GM12801 (cell line): ENCODE measurements around the gene INKA1.

ENCODE experiments used
- CTCF ChIP-seq: IDR thresholded peaks from one replicate; pipeline ENCODE4 v1.5.1; 2011; ENCODE audit warnings: control low read depth; ENCODE audit not compliant: insufficient read length; ENCODE audit errors: extremely low read depth

INKA1 gene

DNA sequence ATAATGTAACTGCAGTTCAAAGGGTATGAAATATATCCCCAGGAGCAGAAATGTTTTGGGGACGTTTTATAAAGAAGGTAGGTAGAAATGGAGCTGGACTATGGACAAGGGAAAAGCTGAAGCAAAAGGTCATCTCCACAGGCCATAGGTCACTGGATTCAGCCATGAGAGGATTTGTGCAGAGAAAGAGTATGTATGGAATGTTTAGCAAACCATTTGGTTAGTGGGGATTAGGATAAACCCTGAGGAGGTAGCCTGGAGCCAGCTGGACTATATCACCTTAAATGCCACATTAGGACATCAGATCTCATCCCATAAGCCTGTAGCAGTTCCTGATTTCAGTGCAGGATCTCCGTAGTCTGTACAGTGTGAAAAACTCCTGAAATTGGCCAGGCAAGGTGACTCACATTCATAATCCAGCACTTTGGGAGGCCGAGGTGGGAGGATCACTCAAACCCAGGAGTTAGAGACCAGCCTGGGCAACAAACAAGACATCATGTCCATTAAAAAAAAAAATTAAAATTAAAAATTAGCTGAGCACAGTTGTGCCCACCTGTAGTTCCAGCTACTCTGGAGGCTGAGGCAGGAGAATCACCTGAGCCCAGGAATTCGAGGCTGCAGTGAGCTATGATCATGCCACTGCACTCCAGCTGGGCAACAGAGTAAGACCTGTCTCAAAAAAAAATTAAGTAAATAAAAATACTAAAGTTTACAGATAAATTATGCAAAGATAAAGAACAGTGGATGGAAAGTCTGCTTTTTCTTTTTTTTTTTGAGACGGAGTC, 21.5 kb upstream of the INKA1 start:
- no peak for TF ChIP-seq CTCF

- no peak for TF ChIP-seq CTCF
These were observed 17.3 kb upstream of the INKA1 start for GRCh38 chr3:49785565-49786356.

- TF ChIP-seq CTCF: no peak
These were observed 16.5 kb upstream of the INKA1 start, which contains the start of gene IP6K1 for GRCh38 chr3:49786357-49787181. Gene IP6K1, minus strand, starts transcription at chr3:49786542. Its CDS starts 38,502 bp downstream, at chr3:49748040.

DNA sequence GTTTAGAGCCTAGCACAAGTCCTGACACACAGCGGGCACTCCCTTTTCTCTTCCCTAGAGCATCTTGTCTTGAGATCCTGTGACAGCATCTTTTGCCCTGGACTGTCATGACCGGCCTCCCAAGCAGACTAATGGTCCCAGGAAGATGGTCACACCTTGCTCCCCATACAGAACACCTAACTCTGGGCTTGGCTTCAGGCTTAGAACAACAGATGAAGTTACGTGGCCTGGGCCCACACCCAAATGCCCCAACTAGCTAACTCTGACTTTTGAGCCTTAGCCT, 15.9 kb upstream of the INKA1 start:
- no peak for TF ChIP-seq CTCF

- no peak for TF ChIP-seq CTCF
These were observed 15.5 kb upstream of the INKA1 start for GRCh38 chr3:49787536-49787935.

DNA sequence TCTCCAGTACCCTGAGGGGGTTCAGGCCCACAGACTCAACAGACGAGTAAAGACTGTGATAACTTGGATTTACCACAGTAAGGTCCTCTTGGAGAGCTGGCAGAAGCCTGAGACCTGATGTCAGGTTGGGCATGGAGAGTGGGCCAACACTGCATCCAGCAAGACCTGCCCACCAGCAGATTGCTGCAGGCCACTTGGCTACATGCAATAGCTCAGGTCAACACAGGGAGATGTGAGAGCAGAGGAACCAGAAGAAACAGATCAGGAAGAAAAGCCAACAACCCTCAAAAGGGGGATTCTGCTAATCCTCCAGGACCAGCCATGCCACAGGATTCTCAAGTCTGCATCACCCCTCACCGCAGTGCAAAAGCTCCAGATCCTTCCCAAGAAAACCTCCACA, 15.0 kb upstream of the INKA1 start:
- TF ChIP-seq CTCF: no peak
